HPDE6-E6E7 (cell line): Measurements from ENCODE around the gene KIRREL2.
"Not testable (repeated sequence)": the region's sequence is repeated elsewhere in the genome, so short reads cannot be mapped to it uniquely, and the experiment has no call there.

ENCODE experiments used
- DNase-seq: peaks from one replicate; pipeline ENCODE4 v3.0.0; 2011; ENCODE audit warnings: missing footprints; ENCODE audit errors: extremely low spot score

KIRREL2 gene

DNA sequence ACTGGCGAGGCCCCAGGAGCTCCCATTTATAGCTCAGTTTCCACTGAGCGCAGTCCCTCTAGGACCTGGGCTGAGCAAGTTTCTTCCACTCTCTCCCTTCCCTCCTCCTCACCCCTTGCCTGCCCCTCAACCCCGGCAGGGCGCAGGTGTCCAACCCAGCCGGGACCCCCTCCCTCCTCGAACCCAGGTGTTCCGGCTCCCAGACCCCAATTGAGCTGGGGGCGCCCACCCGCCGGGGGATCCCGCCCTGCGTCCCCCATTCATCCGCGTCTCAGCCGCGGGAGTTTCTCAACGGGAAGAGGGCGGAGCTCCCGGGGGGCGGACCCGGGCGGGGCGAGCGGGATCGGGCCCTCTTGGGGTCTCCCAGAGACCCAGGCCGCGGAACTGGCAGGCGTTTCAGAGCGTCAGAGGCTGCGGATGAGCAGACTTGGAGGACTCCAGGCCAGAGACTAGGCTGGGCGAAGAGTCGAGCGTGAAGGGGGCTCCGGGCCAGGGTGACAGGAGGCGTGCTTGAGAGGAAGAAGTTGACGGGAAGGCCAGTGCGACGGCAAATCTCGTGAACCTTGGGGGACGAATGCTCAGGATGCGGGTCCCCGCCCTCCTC, at the start of gene KIRREL2:
Gene KIRREL2 (plus strand): TSS at position 366 of the 604 bp plus-strand sequence. CDS start 209 bp downstream, at position 575.
- no peak for DNase-seq

GRCh38 chr19:35807633-35808032, 49.1 kb upstream of the KIRREL2 start:
- DNase-seq = no peak

GRCh38 chr19:35811317-35812219, 45.1 kb upstream of the KIRREL2 start:
- DNase-seq = no peak

GRCh38 chr19:35812220-35813042, 44.3 kb upstream of the KIRREL2 start, which contains the start of gene PRODH2:
Gene PRODH2, minus strand, starts transcription at chr19:35812845. Its CDS starts 40 bp downstream, at chr19:35812805.
- DNase-seq = no peak

- DNase-seq = no peak
These were observed 43.4 kb upstream of the KIRREL2 start for GRCh38 chr19:35813043-35813890.

- DNase-seq = no peak
These were observed 40.4 kb upstream of the KIRREL2 start for GRCh38 chr19:35816262-35816661.

- no peak for DNase-seq
These were observed 39.9 kb upstream of the KIRREL2 start for GRCh38 chr19:35816846-35817245.

GRCh38 chr19:35818445-35818844, 38.3 kb upstream of the KIRREL2 start:
- DNase-seq = no peak

DNA sequence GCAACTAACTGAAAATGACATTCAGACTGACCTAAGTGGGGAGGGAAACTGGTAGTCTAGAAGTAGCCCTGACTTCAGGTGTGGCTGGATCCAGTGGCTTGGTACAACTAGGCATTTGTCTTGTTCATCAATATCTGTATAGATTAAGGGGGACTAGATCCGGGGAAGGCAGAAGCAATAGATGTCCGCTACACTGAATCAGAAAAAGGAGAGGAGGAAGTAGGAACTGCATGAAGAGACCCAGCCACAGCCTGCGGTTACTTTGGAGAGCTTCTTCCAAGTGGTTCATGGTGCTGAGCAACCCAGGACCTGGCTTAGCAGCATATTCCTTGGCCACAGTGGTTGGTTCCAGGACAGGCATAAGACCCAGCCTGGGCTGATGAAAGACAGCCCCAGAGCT, 34.1 kb upstream of the KIRREL2 start:
- DNase-seq = no peak

DNA sequence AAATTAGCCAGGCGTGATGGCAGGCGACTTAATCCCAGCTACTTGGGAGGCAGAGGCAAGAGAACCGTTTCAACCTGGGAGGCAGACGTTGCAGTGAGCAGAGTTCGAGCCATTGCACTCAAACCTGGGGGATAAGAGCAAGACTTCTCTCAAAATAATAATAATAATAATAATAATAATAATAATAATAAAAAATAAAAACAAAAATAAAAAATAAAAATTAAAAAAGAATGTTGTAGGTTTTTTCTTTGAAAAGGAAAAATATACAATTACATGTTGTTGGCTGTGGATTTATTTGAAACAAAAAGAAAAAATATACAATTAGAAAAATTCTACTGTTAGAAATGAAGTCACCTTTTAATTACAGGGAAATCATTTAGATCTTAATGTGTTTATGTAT, 32.6 kb upstream of the KIRREL2 start:
- no peak for DNase-seq

DNA sequence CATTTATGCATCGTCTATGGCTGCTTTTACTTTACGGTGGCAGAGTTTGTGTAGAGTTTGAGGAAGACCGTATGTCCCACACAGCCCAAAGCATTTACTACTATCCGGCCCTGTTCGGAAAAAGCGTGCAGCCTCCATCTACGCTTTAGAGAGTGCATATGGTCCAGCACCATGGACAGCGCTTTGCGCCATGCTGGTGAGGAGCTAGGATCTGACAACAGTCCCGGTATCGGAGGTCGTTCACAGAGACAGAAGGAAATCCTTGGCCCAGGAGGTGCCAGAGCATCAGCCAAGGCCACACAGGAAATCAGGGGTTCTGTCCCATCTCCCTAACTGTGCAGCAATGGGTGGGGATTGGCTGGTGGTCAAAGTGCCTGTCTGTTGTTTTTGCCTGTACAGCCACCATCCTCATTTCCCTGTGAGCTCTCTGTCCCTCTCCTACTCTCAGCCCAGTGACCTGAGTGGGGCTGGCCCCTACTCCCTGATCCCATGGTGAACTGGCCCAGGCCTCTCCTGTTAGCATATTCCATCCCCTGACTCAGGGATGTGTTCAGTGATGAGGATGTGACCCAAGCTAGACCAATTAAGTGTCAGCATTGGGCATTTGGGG, 27.9 kb upstream of the KIRREL2 start:
- DNase-seq = peak; percentile 26

DNA sequence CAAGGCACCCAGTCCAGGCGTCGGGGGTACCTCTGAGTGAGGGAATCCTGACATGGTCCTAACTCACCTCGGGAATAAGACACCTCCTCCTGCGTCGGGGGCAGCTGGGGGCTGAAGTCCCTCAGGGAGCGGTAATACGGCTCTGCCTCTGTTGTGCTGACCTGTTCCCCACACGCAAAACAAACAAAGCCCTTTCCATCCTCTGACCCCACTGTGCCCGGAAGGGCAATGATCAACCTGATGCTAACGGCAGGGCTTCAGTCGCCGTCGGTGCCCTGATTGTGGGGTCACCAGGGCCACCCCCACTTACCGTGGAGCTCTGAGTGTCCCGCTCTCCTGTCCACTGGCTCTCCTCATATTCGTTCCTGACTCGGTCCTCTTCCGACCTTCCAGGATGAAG, 25.7 kb upstream of the KIRREL2 start:
- DNase-seq = no peak

GRCh38 chr19:35832054-35832453, 24.7 kb upstream of the KIRREL2 start:
- DNase-seq = no peak

DNA sequence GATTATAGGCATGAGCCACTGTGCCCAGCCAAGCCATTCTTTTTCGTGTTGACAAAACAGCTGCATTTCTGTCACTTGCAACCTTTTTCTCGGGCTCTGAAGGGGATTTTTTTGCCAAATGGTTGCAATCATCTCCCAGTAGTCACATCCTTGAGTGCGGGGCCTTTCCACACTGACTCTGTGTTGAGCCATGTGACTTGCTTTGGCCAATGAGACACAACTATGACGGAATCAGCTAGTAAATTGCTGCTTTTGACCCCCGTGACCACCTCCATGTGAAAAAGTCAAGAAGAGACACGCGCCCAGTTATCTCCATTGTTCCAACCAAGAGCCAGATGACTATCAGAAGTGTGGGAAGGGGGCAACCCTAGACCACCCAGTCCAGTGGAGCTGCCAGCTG, 22.7 kb upstream of the KIRREL2 start:
- no peak for DNase-seq

GRCh38 chr19:35836096-35836495, 20.6 kb upstream of the KIRREL2 start:
- DNase-seq = not testable (repeated sequence)

GRCh38 chr19:35841961-35842595, 14.6 kb upstream of the KIRREL2 start:
- no peak for DNase-seq

- DNase-seq = no peak
These were observed 13.9 kb upstream of the KIRREL2 start for GRCh38 chr19:35842666-35843272.

- DNase-seq = no peak
These were observed 12.8 kb upstream of the KIRREL2 start for GRCh38 chr19:35843676-35844481.
